IMR-90 (cell line): ENCODE results near the gene KRTAP10-3.

Source experiments
- BHLHE40 ChIP-seq: fragments of 150-350 bp; IDR thresholded peaks from 2 replicates; pipeline ENCODE4 v1.6.1; 2016; ENCODE audit warnings: mild to moderate bottlenecking, low read depth, low read length
- CEBPB ChIP-seq: IDR thresholded peaks from 2 replicates; pipeline ENCODE4 v1.6.1; 2012; ENCODE audit warnings: low read depth, low read length, improper control_type of control experiment
- MAZ ChIP-seq: IDR thresholded peaks from 2 replicates; pipeline ENCODE4 v1.6.1; 2012; ENCODE audit warnings: low read depth, mild to moderate bottlenecking, low read length, improper control_type of control experiment, moderate library complexity, borderline replicate concordance
- NFE2L2 ChIP-seq: fragments of 150-350 bp; IDR thresholded peaks from 2 replicates; pipeline ENCODE4 v1.6.1; 2016; ENCODE audit warnings: low read depth, mild to moderate bottlenecking, low read length
- POLR2A ChIP-seq: IDR thresholded peaks from 2 replicates; pipeline ENCODE4 v1.6.1; 2012; ENCODE audit warnings: mild to moderate bottlenecking, low read depth, low read length
- RAD21 ChIP-seq: IDR thresholded peaks from 2 replicates; pipeline ENCODE4 v1.6.1; 2012; ENCODE audit warnings: low read length, improper control_type of control experiment
- RCOR1 ChIP-seq: IDR thresholded peaks from 2 replicates; pipeline ENCODE4 v1.6.1; 2012; ENCODE audit warnings: mild to moderate bottlenecking, low read length, improper control_type of control experiment; ENCODE audit not compliant: insufficient replicate concordance
- RFX5 ChIP-seq: IDR thresholded peaks from 2 replicates; pipeline ENCODE4 v1.8.0; 2012; ENCODE audit warnings: low read depth, mild to moderate bottlenecking, low read length, moderate library complexity
- SMC3 ChIP-seq: fragments of 150-350 bp; IDR thresholded peaks from 2 replicates; pipeline ENCODE4 v1.6.1; 2016; ENCODE audit warnings: low read depth, mild to moderate bottlenecking, antibody characterized with exemption, low read length, moderate library complexity
- TF ChIP-seq, protein P1 (sequence below): conservative IDR thresholded peaks from 2 replicates; pipeline ENCODE4 v1.5.1; 2012; ENCODE audit warnings: mild to moderate bottlenecking, low read depth, low read length, improper control_type of control experiment
- TF ChIP-seq, protein P2 (sequence below): fragments of 150-350 bp; IDR thresholded peaks from 2 replicates; pipeline ENCODE4 v1.6.1; 2017; ENCODE audit warnings: mild to moderate bottlenecking, antibody characterized with exemption, low read length, low read depth
- TF ChIP-seq, protein P3 (sequence below): fragments of 150-350 bp; IDR thresholded peaks from 2 replicates; pipeline ENCODE4 v1.6.1; 2016; ENCODE audit warnings: low read depth, mild to moderate bottlenecking, low read length, moderate library complexity, borderline replicate concordance

DNA sequence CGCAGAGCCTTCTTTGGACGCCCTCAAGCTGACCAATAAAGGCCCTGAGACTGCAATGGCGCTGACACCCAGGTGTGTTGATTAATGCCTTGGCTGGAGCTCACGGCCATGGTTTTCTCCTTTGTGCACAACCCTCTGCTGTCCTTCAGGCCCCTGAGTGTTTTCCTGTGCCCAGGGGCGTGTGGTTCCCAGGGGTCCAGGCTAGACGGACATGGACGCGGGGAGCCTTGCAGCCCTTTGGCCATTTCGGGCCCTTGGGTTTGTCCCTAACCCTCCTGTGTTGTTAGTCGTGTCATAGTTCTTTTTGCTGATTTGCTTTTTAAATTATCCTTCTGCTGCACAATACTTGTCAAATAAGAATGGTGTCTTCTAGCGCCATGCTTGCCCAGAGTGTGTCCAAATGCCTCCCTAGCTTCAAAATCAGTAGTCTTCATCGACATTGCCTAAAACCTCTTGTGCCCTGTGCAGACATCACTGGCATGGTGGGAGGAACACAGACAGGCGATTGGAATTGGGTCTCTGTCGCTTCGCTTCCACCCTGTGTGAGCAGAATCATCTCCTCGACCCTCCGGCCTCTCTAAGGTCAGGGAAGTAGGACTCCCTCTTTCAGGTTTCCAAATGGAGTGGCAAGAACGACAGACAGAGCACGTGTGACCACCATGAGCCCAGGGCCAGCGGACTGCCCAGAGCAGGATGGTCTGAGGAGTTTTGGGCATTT lies 16.9 kb upstream of the KRTAP10-3 start:
- TF ChIP-seq, protein P1, sequence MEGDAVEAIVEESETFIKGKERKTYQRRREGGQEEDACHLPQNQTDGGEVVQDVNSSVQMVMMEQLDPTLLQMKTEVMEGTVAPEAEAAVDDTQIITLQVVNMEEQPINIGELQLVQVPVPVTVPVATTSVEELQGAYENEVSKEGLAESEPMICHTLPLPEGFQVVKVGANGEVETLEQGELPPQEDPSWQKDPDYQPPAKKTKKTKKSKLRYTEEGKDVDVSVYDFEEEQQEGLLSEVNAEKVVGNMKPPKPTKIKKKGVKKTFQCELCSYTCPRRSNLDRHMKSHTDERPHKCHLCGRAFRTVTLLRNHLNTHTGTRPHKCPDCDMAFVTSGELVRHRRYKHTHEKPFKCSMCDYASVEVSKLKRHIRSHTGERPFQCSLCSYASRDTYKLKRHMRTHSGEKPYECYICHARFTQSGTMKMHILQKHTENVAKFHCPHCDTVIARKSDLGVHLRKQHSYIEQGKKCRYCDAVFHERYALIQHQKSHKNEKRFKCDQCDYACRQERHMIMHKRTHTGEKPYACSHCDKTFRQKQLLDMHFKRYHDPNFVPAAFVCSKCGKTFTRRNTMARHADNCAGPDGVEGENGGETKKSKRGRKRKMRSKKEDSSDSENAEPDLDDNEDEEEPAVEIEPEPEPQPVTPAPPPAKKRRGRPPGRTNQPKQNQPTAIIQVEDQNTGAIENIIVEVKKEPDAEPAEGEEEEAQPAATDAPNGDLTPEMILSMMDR, result no peak
- TF ChIP-seq, protein P2, sequence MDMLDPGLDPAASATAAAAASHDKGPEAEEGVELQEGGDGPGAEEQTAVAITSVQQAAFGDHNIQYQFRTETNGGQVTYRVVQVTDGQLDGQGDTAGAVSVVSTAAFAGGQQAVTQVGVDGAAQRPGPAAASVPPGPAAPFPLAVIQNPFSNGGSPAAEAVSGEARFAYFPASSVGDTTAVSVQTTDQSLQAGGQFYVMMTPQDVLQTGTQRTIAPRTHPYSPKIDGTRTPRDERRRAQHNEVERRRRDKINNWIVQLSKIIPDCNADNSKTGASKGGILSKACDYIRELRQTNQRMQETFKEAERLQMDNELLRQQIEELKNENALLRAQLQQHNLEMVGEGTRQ, result no peak
- TF ChIP-seq, protein P3, sequence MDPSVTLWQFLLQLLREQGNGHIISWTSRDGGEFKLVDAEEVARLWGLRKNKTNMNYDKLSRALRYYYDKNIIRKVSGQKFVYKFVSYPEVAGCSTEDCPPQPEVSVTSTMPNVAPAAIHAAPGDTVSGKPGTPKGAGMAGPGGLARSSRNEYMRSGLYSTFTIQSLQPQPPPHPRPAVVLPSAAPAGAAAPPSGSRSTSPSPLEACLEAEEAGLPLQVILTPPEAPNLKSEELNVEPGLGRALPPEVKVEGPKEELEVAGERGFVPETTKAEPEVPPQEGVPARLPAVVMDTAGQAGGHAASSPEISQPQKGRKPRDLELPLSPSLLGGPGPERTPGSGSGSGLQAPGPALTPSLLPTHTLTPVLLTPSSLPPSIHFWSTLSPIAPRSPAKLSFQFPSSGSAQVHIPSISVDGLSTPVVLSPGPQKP, result no peak
- no peak for TF ChIP-seq CEBPB
- TF ChIP-seq POLR2A, result no peak
- no peak for TF ChIP-seq MAZ
- no peak for TF ChIP-seq RFX5
- TF ChIP-seq RCOR1, result no peak
- no peak for TF ChIP-seq RAD21
- TF ChIP-seq SMC3, result no peak
- TF ChIP-seq NFE2L2, result no peak
- TF ChIP-seq BHLHE40, result no peak
